OCI-LY3 (cell line): ENCODE results near the gene SNX25.

Experiments
- EZH2phosphoT487 ChIP-seq: fragments of 200-600 bp; shearing (Covaris generic); IDR thresholded peaks from 2 replicates; pipeline ENCODE4 v1.6.1; 2018; ENCODE audit warnings: antibody characterized with exemption, mixed run types, low read depth
- TF ChIP-seq, protein P1 (sequence below): fragments of 200-600, 300-600 bp; sonication (generic); IDR thresholded peaks from 2 replicates; pipeline ENCODE4 v1.5.1; 2014; ENCODE audit warnings: antibody characterized with exemption, low read length, low read depth

DNA sequence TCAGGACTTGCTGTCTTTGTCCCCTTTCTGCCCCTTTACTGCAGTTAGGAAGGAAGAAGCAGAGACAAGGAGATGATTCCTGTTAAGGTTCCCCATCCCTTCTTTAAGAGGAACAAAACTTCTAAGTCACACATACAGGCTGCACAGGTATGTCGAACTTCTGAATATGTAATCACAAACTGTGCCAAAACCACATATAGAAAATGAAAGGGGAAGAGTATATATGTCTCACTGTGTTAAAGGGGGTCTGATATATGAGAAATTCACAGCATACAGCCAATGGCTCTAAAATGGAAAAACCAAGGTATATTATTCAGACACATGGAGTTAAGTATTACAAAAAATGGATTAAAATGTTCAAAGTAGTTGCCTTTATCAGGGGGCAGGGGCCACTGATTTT, 17.3 kb upstream of the SNX25 start:
- TF ChIP-seq, protein P1, sequence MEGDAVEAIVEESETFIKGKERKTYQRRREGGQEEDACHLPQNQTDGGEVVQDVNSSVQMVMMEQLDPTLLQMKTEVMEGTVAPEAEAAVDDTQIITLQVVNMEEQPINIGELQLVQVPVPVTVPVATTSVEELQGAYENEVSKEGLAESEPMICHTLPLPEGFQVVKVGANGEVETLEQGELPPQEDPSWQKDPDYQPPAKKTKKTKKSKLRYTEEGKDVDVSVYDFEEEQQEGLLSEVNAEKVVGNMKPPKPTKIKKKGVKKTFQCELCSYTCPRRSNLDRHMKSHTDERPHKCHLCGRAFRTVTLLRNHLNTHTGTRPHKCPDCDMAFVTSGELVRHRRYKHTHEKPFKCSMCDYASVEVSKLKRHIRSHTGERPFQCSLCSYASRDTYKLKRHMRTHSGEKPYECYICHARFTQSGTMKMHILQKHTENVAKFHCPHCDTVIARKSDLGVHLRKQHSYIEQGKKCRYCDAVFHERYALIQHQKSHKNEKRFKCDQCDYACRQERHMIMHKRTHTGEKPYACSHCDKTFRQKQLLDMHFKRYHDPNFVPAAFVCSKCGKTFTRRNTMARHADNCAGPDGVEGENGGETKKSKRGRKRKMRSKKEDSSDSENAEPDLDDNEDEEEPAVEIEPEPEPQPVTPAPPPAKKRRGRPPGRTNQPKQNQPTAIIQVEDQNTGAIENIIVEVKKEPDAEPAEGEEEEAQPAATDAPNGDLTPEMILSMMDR: no peak
- no peak for TF ChIP-seq EZH2phosphoT487
